Endothelial cell of umbilical vein (primary cell): ENCODE results near the gene LEMD1.

Source experiments
- CTCF ChIP-seq, 2 donors: IDR thresholded peaks; 1 replicate in 1 of 2; 2 replicates in 1 of 2; pipeline ENCODE4 v1.5.1; 2011; ENCODE audit warnings: low read length in 2 of 2, mild to moderate bottlenecking in 2 of 2, moderate library complexity in 2 of 2, control low read depth in 1 of 2, inconsistent platforms in 1 of 2, low read depth in 1 of 2; ENCODE audit not compliant: insufficient read depth in 1 of 2; ENCODE audit errors: extremely low read depth in 1 of 2
- POLR2A ChIP-seq: IDR thresholded peaks from 2 replicates; pipeline ENCODE4 v1.6.1; 2012; ENCODE audit warnings: low read depth, mild to moderate bottlenecking, control low read depth, low read length
- POLR2AphosphoS5 ChIP-seq: IDR thresholded peaks from 2 replicates; pipeline ENCODE4 v1.6.1; 2012; ENCODE audit warnings: low read depth, mild to moderate bottlenecking, control low read depth, low read length, moderate library complexity; ENCODE audit not compliant: insufficient read depth

- no peak for TF ChIP-seq POLR2A
- no peak for TF ChIP-seq CTCF (IDR thresholded peaks at IDR 0.05; ENCODE audit: extremely low read depth in 1 of 2, insufficient read depth in 1 of 2, low read depth in 1 of 2, low read length in 2 of 2)
- TF ChIP-seq POLR2AphosphoS5: no peak
Measured at GRCh38 chr1:205441318-205441633, 19.4 kb upstream of the LEMD1 start.
